ENCODE measurements around the gene SLC44A3. TPM values are rescaled to one million over a fixed set of nuclear protein-coding genes. Genes with fewer than 3 reads are reported as not detected.

Gene SLC44A3
- total RNA-seq, 8 experiments from 2014 or later: 0.18 to 19.3 (median 0.95) TPM

DNA sequence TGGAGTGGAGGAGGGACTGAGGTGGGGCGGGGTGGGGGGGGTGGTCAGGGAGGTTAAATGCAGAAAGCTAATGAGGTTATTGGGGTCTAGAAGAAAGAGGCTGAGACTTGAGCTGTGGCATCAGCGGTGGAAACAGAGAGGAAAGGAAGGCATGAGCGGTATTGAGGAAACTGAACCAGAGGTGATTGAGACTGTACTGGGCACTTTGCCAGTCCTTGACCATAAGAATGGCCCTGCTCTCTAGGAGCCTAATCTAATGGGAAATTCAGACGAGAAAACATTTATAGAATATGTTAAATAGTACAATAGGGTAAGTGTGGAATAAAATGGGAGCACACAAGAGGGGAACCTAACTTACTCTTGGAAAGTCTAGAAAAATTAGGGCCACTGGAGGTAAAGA lies 23.7 kb downstream of the SLC44A3 start:
- Histone ChIP-seq H3K4me1 (replicated peaks in 1 of 2) (no peaks in the 10 kb centered on the region), H3K27ac (no peak overlapping the region), H3K4me3 (no peak overlapping the region)
- no peak for ATAC-seq (replicated peaks in 6 of 8)
- WGBS, 10 experiments: 79 to 100% (median 100%) methylated on average over 1 to 3 of the region's 4 CpGs; no CpG with 5 or more reads in 4 of the 10 experiments
- in situ Hi-C loops (cut with MboI; ENCODE audit: low pct_unique_long_range_greater_than_20kb in 2 of 9, low sequenced_read_pairs in 9 of 9, unreplicated experiment in 9 of 9): loop anchor here in 2 of 9 experiments (25.0 kb wide), 2 partner anchors 193 to 393 kb away; partner anchors contain the start of gene RWDD3 (in 1 of the 2)

DNA sequence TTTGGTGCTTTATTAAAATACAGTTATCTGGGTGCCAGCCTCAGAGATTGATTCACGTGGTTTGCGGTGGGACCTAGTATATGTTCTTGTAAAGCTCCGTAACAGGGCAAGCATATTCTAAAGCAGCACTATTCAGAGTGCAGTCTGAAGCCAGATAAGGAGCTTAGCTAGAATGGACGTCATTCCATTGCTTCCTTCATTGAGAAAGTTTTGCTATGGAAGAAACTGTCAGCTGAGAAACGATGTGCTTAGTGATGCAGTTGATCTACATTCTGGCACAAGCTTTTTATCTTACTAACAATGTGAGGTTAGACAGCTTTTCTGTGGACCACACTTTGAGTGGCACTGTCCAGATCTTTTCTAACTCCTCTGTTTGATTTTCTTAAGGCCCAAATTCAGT lies 26.2 kb downstream of the SLC44A3 start:
- in situ Hi-C loops (cut with MboI; ENCODE audit: low pct_unique_long_range_greater_than_20kb in 2 of 9, low sequenced_read_pairs in 9 of 9, unreplicated experiment in 9 of 9): loop anchor here in 2 of 9 experiments (25.0 kb wide), 2 partner anchors 191 to 391 kb away; partner anchors contain the start of gene RWDD3 (in 1 of the 2)
- 29 to 74% (median 55%) methylated on average over 1 to 5 of the region's 5 CpGs; no CpG with 5 or more reads in 2 of the 10 experiments for WGBS, 10 experiments
- H3K27ac ChIP-seq: no peak overlapping the region
- no peak overlapping the region for H3K4me3 ChIP-seq
- ATAC-seq (replicated peaks in 6 of 8): peak in 4 of 8 experiments; percentile 16 to 80 (median 54)
- no peaks in the 10 kb centered on the region for H3K4me1 ChIP-seq (replicated peaks in 1 of 2)

- 17 to 100% (median 56%) methylated on average over 1 of the region's 1 CpG; no CpG with 5 or more reads in 2 of the 10 experiments for WGBS, 10 experiments
- Histone ChIP-seq H3K4me3 (no peak overlapping the region), H3K4me1 (replicated peaks in 1 of 2) (peaks cover 3 to 9% of the 10 kb centered on the region in 2 donors), H3K27ac (no peak overlapping the region)
- ATAC-seq (replicated peaks in 6 of 8): peak in 1 of 8 experiments; percentile 12
- in situ Hi-C loops (cut with MboI; ENCODE audit: low pct_unique_long_range_greater_than_20kb in 2 of 9, low sequenced_read_pairs in 9 of 9, unreplicated experiment in 9 of 9): loop anchor here in 6 of 9 experiments (10.0 to 25.0 kb wide), 3 partner anchors 183 to 193 kb away; no protein-coding TSS in a partner anchor
Observed at GRCh38 chr1:94851571-94851970, 31.4 kb downstream of the SLC44A3 start.

- no peak overlapping the region for H3K27ac ChIP-seq
- H3K4me1 ChIP-seq (replicated peaks in 1 of 2): peaks cover 3 to 9% of the 10 kb centered on the region in 2 donors
- no peak for ATAC-seq (replicated peaks in 6 of 8)
- in situ Hi-C loops (cut with MboI; ENCODE audit: low pct_unique_long_range_greater_than_20kb in 2 of 9, low sequenced_read_pairs in 9 of 9, unreplicated experiment in 9 of 9): loop anchor here in 6 of 9 experiments (10.0 to 25.0 kb wide), 3 partner anchors 182 to 192 kb away; no protein-coding TSS in a partner anchor
- WGBS, 10 experiments: 28 to 100% (median 62%) methylated on average over 1 to 2 of the region's 2 CpGs; no CpG with 5 or more reads in 2 of the 10 experiments
- H3K4me3 ChIP-seq: no peak overlapping the region
Observed at GRCh38 chr1:94852788-94853187, 32.6 kb downstream of the SLC44A3 start.

- WGBS, 10 experiments: 0 to 100% (median 61%) methylated on average over 1 to 13 of the region's 21 CpGs; no CpG with 5 or more reads in 1 of the 10 experiments
- Histone ChIP-seq H3K27ac (no peak overlapping the region), H3K4me1 (replicated peaks in 1 of 2) (peaks cover 3 to 14% of the 10 kb centered on the region in 2 donors), H3K4me3 (peak overlapping the region in 1 of 5 donors; percentile 8)
- peak; percentile 90 to 99 (median 94) for ATAC-seq (replicated peaks in 6 of 8)
- in situ Hi-C loops (cut with MboI; ENCODE audit: low pct_unique_long_range_greater_than_20kb in 2 of 9, low sequenced_read_pairs in 9 of 9, unreplicated experiment in 9 of 9): loop anchor here in 6 of 9 experiments (10.0 to 25.0 kb wide), 3 partner anchors 180 to 190 kb away; no protein-coding TSS in a partner anchor
Observed at GRCh38 chr1:94854458-94855306, 34.5 kb downstream of the SLC44A3 start.

DNA sequence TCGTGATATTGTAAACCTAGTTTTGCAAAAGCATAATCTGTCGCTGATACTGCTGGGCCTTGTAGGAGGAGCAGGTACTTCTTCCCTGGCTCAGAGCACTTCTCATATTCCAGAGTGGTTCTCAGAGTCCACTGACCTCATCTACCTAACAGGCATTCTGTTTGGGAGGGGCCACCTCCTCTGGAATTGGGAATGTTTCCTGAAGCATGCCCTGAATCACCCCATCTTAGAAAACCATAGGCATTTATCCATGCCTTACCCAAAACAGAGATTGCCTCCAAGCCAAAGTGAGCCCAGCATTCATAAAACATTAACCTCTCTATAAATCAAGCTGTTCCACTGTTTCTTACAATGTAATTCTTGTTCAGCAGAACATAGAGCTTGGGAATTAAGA lies 35.1 kb downstream of the SLC44A3 start:
- in situ Hi-C loops (cut with MboI; ENCODE audit: low pct_unique_long_range_greater_than_20kb in 2 of 9, low sequenced_read_pairs in 9 of 9, unreplicated experiment in 9 of 9): loop anchor here in 6 of 9 experiments (10.0 to 25.0 kb wide), 3 partner anchors 179 to 189 kb away; no protein-coding TSS in a partner anchor

GRCh38 chr1:94856004-94856403 lies 35.8 kb downstream of the SLC44A3 start:
- Histone ChIP-seq H3K27ac (no peak overlapping the region), H3K4me3 (no peak overlapping the region), H3K4me1 (replicated peaks in 1 of 2) (peaks cover 3 to 19% of the 10 kb centered on the region in 2 donors)
- no peak for ATAC-seq (replicated peaks in 6 of 8)
- in situ Hi-C loops (cut with MboI; ENCODE audit: low pct_unique_long_range_greater_than_20kb in 2 of 9, low sequenced_read_pairs in 9 of 9, unreplicated experiment in 9 of 9): loop anchor here in 6 of 9 experiments (10.0 to 25.0 kb wide), 3 partner anchors 179 to 189 kb away; no protein-coding TSS in a partner anchor
- 93 to 100% (median 98%) methylated on average over 1 to 5 of the region's 5 CpGs for WGBS, 10 experiments

More for the DNA sequence above, 35.1 kb downstream of the SLC44A3 start:
- Histone ChIP-seq H3K4me1 (replicated peaks in 1 of 2) (peaks cover 3 to 19% of the 10 kb centered on the region in 2 donors), H3K4me3 (no peak overlapping the region), H3K27ac (no peak overlapping the region)
- peak in 1 of 8 experiments; percentile 4 for ATAC-seq (replicated peaks in 6 of 8)
- 57 to 100% (median 93%) methylated on average over 1 to 2 of the region's 2 CpGs; no CpG with 5 or more reads in 4 of the 10 experiments for WGBS, 10 experiments

DNA sequence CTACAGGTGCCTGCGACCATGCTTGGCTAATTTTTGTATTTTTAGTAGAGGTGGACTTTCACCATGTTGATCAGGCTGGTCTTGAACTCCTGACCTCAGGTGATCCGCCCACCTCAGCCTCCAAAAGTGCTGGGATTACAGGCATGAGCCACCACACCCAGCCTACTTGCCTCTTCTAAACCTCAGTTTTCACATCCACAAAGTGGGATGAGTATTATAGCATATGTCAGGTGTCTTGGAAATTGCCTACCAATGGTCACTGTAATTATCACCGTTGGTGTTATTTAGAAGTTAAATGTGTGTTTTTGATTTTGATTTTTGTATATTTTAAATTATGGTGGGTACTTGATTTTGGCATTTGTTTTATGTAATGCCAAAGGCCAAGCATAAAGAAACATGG lies 36.7 kb downstream of the SLC44A3 start:
- no peak for ATAC-seq (replicated peaks in 6 of 8)
- in situ Hi-C loops (cut with MboI; ENCODE audit: low pct_unique_long_range_greater_than_20kb in 2 of 9, low sequenced_read_pairs in 9 of 9, unreplicated experiment in 9 of 9): loop anchor here in 6 of 9 experiments (10.0 to 25.0 kb wide), 3 partner anchors 178 to 188 kb away; no protein-coding TSS in a partner anchor
- Histone ChIP-seq H3K4me1 (replicated peaks in 1 of 2) (peaks cover 0 to 19% of the 10 kb centered on the region in 2 donors), H3K4me3 (no peak overlapping the region), H3K27ac (no peak overlapping the region)
- WGBS, 10 experiments: 80 to 100% (median 91%) methylated on average over 1 to 3 of the region's 3 CpGs; no CpG with 5 or more reads in 1 of the 10 experiments

- Histone ChIP-seq H3K4me1 (replicated peaks in 1 of 2) (peaks cover 4 to 31% of the 10 kb centered on the region in 2 donors), H3K27ac (no peak overlapping the region), H3K4me3 (no peak overlapping the region)
- 80 to 100% (median 100%) methylated on average over 1 to 2 of the region's 2 CpGs; no CpG with 5 or more reads in 5 of the 10 experiments for WGBS, 10 experiments
- in situ Hi-C loops (cut with MboI; ENCODE audit: low pct_unique_long_range_greater_than_20kb in 2 of 9, low sequenced_read_pairs in 9 of 9, unreplicated experiment in 9 of 9): loop anchor here in 6 of 9 experiments (10.0 to 25.0 kb wide), 3 partner anchors 177 to 187 kb away; no protein-coding TSS in a partner anchor
- ATAC-seq (replicated peaks in 6 of 8): no peak
Observed at GRCh38 chr1:94858276-94858675, 38.1 kb downstream of the SLC44A3 start.

DNA sequence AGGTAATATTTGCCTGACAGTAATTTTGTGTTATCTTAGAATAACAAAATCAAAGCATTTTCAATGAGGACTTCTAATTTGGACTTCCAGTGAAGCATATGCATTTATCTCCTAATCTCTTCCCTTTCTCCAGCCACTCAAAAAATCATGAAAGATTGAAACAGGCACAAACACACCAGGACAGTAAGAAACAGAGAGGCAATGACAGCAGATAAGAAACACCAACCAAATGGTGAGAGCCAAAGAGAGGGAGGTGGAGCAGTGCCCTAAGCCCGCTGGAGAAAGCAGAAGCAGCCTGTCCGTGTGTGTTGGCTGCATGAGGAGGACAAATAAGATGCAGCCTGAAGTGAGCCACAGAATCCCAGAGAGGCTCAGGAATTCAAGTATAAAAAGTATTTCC lies 39.0 kb downstream of the SLC44A3 start:
- in situ Hi-C loops (cut with MboI; ENCODE audit: low pct_unique_long_range_greater_than_20kb in 2 of 9, low sequenced_read_pairs in 9 of 9, unreplicated experiment in 9 of 9): loop anchor here in 6 of 9 experiments (10.0 to 25.0 kb wide), 3 partner anchors 176 to 186 kb away; no protein-coding TSS in a partner anchor
- H3K4me3 ChIP-seq: no peak overlapping the region
- no peak for ATAC-seq (replicated peaks in 6 of 8)
- H3K27ac ChIP-seq: no peak overlapping the region
- 56 to 90% (median 66%) methylated on average over 1 to 2 of the region's 2 CpGs; no CpG with 5 or more reads in 4 of the 10 experiments for WGBS, 10 experiments
- H3K4me1 ChIP-seq (replicated peaks in 1 of 2): peaks cover 13 to 40% of the 10 kb centered on the region in 2 donors

DNA sequence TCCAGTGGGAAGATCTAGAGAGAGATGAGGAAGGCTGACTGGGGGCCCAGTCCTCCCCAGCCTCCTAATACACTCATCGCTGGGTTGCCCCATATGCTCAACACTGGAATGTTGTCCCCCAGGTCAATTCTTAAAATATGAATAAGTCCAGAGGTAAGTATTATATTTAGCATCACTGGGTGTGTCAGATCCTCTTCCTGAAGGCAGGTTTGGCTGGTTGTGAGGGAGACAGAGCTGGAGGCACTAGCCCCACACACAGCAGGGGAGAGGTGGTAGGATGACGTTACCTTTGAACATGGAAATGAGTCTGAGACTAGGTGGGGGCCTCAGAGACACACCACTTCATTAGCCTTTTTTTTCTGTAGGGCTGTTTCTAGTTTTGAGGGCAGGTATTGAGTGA lies 42.6 kb downstream of the SLC44A3 start:
- in situ Hi-C loops (cut with MboI; ENCODE audit: low pct_unique_long_range_greater_than_20kb in 2 of 9, low sequenced_read_pairs in 9 of 9, unreplicated experiment in 9 of 9): loop anchor here in 2 of 9 experiments (25.0 kb wide), 1 partner anchor 175 kb away; no protein-coding TSS in a partner anchor
- no peak for ATAC-seq (replicated peaks in 6 of 8)
- Histone ChIP-seq H3K4me3 (no peak overlapping the region), H3K27ac (peak overlapping the region in 1 of 2 donors; percentile 43), H3K4me1 (replicated peaks in 1 of 2) (peaks cover 44 to 62% of the 10 kb centered on the region in 2 donors)
- WGBS, 10 experiments: 29 to 100% (median 83%) methylated on average over 1 to 2 of the region's 2 CpGs; no CpG with 5 or more reads in 4 of the 10 experiments

- Histone ChIP-seq H3K4me1 (replicated peaks in 1 of 2) (peaks cover 44 to 62% of the 10 kb centered on the region in 2 donors), H3K27ac (peak overlapping the region; percentile 43 to 57), H3K4me3 (no peak overlapping the region)
- peak in 2 of 8 experiments; percentile 16 to 33 for ATAC-seq (replicated peaks in 6 of 8)
- in situ Hi-C loops (cut with MboI; ENCODE audit: low pct_unique_long_range_greater_than_20kb in 2 of 9, low sequenced_read_pairs in 9 of 9, unreplicated experiment in 9 of 9): loop anchor here in 2 of 9 experiments (25.0 kb wide), 1 partner anchor 174 kb away; no protein-coding TSS in a partner anchor
- WGBS, 10 experiments: 0 to 43% (median 9%) methylated on average over 1 to 2 of the region's 2 CpGs; no CpG with 5 or more reads in 1 of the 10 experiments
Observed at GRCh38 chr1:94863297-94863911, 43.2 kb downstream of the SLC44A3 start.

Data from motor neuron (in vitro differentiated cells).